Measurements from ENCODE around the gene CRACR2A. TPM values are rescaled to one million over a fixed set of nuclear protein-coding genes. Genes with fewer than 3 reads are reported as not detected.

Gene CRACR2A
- total and polyA plus RNA-seq, 2 donors from 2014 or later, result 0.22 to 6.1 TPM

DNA sequence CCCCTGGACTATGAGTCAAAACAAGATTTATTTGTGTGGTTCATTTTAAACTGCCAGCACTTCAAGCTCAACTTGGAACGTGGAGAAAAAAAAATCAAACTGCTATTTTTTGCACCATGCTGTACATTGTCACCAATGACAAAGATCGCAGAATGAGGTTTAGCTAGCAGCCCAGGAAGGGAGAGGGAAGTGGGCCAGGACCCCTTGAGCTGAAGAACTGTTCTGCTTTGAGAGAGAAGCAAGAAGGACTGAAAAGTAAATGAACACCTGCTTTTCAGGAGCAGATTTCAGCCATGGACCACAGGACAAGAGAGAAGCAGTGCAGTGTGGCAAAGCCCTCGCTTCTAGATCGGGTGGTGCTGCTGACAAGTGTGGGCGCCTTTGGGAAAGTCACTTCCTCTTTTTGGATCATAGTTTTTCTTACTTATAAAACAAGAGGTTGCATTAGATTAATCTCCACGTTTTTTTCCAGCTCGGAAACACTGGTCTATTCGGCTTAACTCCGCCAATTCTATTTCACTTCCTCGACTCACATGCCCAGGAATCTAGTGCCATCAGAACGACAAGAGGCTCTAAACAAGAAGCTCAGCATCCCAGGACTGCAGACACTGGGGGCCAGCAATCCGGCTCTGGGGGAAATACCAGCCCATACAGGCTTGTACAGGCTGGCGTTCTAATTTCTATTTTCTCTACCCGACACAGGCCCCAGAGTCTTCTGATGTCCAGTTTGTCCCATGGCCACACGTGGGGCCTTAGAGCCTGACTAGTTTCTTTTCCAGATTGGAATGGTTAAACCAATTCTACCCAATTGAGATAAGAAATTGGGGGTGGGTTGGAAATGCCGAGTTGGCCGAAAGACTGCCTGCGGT lies 129.9 kb downstream of the CRACR2A start:
- TF ChIP-seq, protein P1, sequence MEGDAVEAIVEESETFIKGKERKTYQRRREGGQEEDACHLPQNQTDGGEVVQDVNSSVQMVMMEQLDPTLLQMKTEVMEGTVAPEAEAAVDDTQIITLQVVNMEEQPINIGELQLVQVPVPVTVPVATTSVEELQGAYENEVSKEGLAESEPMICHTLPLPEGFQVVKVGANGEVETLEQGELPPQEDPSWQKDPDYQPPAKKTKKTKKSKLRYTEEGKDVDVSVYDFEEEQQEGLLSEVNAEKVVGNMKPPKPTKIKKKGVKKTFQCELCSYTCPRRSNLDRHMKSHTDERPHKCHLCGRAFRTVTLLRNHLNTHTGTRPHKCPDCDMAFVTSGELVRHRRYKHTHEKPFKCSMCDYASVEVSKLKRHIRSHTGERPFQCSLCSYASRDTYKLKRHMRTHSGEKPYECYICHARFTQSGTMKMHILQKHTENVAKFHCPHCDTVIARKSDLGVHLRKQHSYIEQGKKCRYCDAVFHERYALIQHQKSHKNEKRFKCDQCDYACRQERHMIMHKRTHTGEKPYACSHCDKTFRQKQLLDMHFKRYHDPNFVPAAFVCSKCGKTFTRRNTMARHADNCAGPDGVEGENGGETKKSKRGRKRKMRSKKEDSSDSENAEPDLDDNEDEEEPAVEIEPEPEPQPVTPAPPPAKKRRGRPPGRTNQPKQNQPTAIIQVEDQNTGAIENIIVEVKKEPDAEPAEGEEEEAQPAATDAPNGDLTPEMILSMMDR (IDR thresholded peaks at IDR 0.05; ENCODE audit: borderline replicate concordance, extremely low read depth, insufficient read depth), result no peak
- Histone ChIP-seq H3K4me3 (ENCODE audit: low read length in 3 of 3) (no peak overlapping the region), H3K27me3 (ENCODE audit: control insufficient read depth, insufficient read depth, low read length) (no peaks in the 10 kb centered on the region), H3K36me3 (ENCODE audit: control insufficient read depth in 2 of 3, insufficient read depth in 3 of 3, low read length in 3 of 3) (no peaks in the 10 kb centered on the region), H3K27ac (ENCODE audit: low read depth in 2 of 2, low read length in 2 of 2) (no peak overlapping the region), H3K9ac (ENCODE audit: low read length in 3 of 3) (no peak overlapping the region), H3K9me3 (ENCODE audit: control insufficient read depth in 2 of 3, insufficient read depth in 1 of 3, low read length in 3 of 3) (no peaks in the 10 kb centered on the region), H3K4me1 (ENCODE audit: control insufficient read depth in 2 of 3, insufficient read depth in 2 of 3, low read depth in 1 of 3, low read length in 3 of 3) (no peaks in the 10 kb centered on the region)
- intact Hi-C loops (cut with DNase I), result no loop called here
- DNase-seq (no peak), FAIRE-seq (no peak)

DNA sequence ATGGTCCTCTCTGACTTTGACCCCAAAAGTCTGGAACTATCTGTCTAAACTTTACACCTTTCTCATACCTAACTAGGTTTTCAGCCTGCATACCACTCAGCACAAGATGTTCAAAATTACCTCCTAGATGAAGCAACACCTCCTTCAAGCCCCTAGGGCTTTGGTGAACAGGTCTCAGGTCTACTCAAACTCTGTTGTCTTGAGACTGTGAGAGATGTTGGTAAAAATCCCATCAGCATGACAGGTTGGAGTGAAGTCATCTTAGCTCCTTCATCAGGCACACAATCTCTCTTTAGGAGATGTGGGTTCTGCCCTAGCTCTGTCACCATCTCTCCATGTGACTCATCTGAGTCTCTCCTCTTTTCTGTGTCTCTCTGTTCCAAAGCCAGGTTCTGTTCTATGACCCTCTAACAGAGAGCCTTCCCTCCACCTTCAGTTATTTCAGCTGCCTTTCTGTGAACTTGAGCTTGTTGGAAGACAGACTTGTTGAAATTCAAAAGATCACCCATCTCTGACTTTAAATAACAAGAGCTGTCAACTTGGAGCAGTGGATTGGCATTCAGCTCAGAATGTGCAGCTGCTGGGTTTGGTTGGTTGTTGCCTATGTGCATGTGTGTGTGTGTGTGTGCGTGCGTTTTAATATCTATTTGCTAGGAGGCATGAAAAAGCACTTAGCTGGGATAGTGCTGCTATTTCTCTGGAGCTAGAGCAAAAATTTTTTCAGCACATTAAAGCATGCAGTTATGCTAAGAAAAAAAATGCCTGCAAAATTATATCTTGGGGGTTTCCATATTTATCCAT lies 130.7 kb downstream of the CRACR2A start:
- Histone ChIP-seq H3K9me3 (ENCODE audit: control insufficient read depth in 2 of 3, insufficient read depth in 1 of 3, low read length in 3 of 3) (no peaks in the 10 kb centered on the region), H3K36me3 (ENCODE audit: control insufficient read depth in 2 of 3, insufficient read depth in 3 of 3, low read length in 3 of 3) (no peaks in the 10 kb centered on the region), H3K4me1 (ENCODE audit: control insufficient read depth in 2 of 3, insufficient read depth in 2 of 3, low read depth in 1 of 3, low read length in 3 of 3) (no peaks in the 10 kb centered on the region), H3K9ac (ENCODE audit: low read length in 3 of 3) (no peak overlapping the region), H3K27me3 (ENCODE audit: control insufficient read depth, insufficient read depth, low read length) (no peaks in the 10 kb centered on the region), H3K27ac (ENCODE audit: low read depth in 2 of 2, low read length in 2 of 2) (no peak overlapping the region), H3K4me3 (ENCODE audit: low read length in 3 of 3) (no peak overlapping the region)
- FAIRE-seq, result no peak
- intact Hi-C loops (cut with DNase I), result no loop called here
- DNase-seq, result no peak
- TF ChIP-seq, protein P1 (IDR thresholded peaks at IDR 0.05; ENCODE audit: borderline replicate concordance, extremely low read depth, insufficient read depth), result no peak

DNA sequence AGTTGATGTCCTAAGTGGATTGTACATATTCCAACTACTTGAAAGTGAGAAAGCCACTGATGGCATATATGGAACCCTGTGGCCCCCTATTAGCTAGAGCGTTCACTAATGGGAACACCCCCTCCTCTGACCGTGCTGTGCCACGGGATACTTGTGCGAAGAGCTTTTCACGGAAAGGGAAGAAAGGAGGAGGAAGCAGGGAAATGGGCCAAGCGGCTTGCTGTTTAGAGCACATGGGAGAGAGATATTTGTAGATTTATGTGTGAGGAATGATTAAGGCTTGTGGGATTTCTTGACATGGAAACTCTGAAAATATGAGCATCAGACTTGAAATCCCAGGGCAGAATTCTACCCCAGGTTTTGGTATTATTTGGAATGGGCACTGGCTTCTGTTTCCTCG lies 132.1 kb downstream of the CRACR2A start:
- TF ChIP-seq, protein P1 (IDR thresholded peaks at IDR 0.05; ENCODE audit: borderline replicate concordance, extremely low read depth, insufficient read depth), result no peak
- FAIRE-seq, result no peak
- Histone ChIP-seq H3K4me1 (ENCODE audit: control insufficient read depth in 2 of 3, insufficient read depth in 2 of 3, low read depth in 1 of 3, low read length in 3 of 3) (no peaks in the 10 kb centered on the region), H3K27me3 (ENCODE audit: control insufficient read depth, insufficient read depth, low read length) (no peaks in the 10 kb centered on the region), H3K4me3 (ENCODE audit: low read length in 3 of 3) (no peak overlapping the region), H3K36me3 (ENCODE audit: control insufficient read depth in 2 of 3, insufficient read depth in 3 of 3, low read length in 3 of 3) (no peaks in the 10 kb centered on the region), H3K9ac (ENCODE audit: low read length in 3 of 3) (no peak overlapping the region), H3K9me3 (ENCODE audit: control insufficient read depth in 2 of 3, insufficient read depth in 1 of 3, low read length in 3 of 3) (no peaks in the 10 kb centered on the region), H3K27ac (ENCODE audit: low read depth in 2 of 2, low read length in 2 of 2) (no peak overlapping the region)
- intact Hi-C loops (cut with DNase I), result no loop called here
- DNase-seq, result no peak
